ENCODE data around the gene IL21R. TPM values are rescaled to one million over a fixed set of nuclear protein-coding genes. Genes with fewer than 3 reads are reported as not detected.
A peak's percentile ranks its signal among the peaks of the same experiment; 100 is the strongest.

IL21R gene
- total and polyA plus RNA-seq, 10 of the 15 experiments (the other 5 are each of a cell fraction or from before 2014, with no cell fraction given), result 5.3 to 138 (median 82.5) TPM

- TF ChIP-seq E2F8 (IDR thresholded peaks at IDR 0.05; ENCODE audit: low read depth, partially characterized antibody), result no peak
- peak; percentile 56 for TF ChIP-seq SKIL (IDR thresholded peaks at IDR 0.05; ENCODE audit: low read depth, poor library complexity, severe bottlenecking)
- TF ChIP-seq NR2F1 (conservative IDR thresholded peaks at IDR 0.05), result peak; percentile 72
- TF ChIP-seq MLLT1 (IDR thresholded peaks at IDR 0.05), result peak; percentile 93
- TF ChIP-seq USF1 (IDR thresholded peaks at IDR 0.05; ENCODE audit: borderline replicate concordance, extremely low read length, insufficient read depth, low read depth, low read length), result no peak
- TF ChIP-seq TCF12 (IDR thresholded peaks at IDR 0.05; ENCODE audit: low read depth, low read length), result peak; percentile 96
Observed at GRCh38 chr16:27402964-27403600, 1.1 kb downstream of the IL21R start (continued).
